Thymus (tissue), 11 donors: ENCODE measurements around the gene NEAT1. TPM values are rescaled to one million over a fixed set of nuclear protein-coding genes. Genes with fewer than 3 reads are reported as not detected.

Experiments
- DNase-seq, 9 donors: peaks; one replicate each; pipeline ENCODE4 v3.0.0-alpha.2; 2013; ENCODE audit warnings: low spot score in 9 of 9, low read depth in 6 of 9, missing footprints in 1 of 9
- H3K27ac ChIP-seq, 2 donors: one replicate each; pipeline ENCODE4 v1.5.1; 2013; ENCODE audit warnings: control low read depth in 1 of 2, low read depth in 1 of 2, low read length in 1 of 2, mild to moderate bottlenecking in 1 of 2, moderate library complexity in 1 of 2
- H3K27me3 ChIP-seq, 2 donors: one replicate each; pipeline ENCODE4 v1.5.1; 2013; ENCODE audit warnings: low read length in 1 of 2; ENCODE audit not compliant: control insufficient read depth in 2 of 2, insufficient read depth in 1 of 2
- H3K36me3 ChIP-seq, 2 donors: one replicate each; pipeline ENCODE4 v1.5.1; 2013; ENCODE audit warnings: low read length in 1 of 2, mild to moderate bottlenecking in 1 of 2, moderate library complexity in 1 of 2; ENCODE audit not compliant: control insufficient read depth in 2 of 2, insufficient read depth in 2 of 2
- H3K4me1 ChIP-seq, 2 donors: one replicate each; pipeline ENCODE4 v1.5.1; 2013; ENCODE audit warnings: low read length in 2 of 2; ENCODE audit not compliant: control insufficient read depth in 2 of 2, insufficient read depth in 2 of 2
- H3K4me3 ChIP-seq, 2 donors: one replicate each; pipeline ENCODE4 v1.5.1; 2013; ENCODE audit warnings: low read length in 2 of 2, control low read depth in 1 of 2, mild to moderate bottlenecking in 1 of 2
- H3K9me3 ChIP-seq, 2 donors: one replicate each; pipeline ENCODE4 v1.5.1; 2013; ENCODE audit warnings: low read length in 1 of 2, mild to moderate bottlenecking in 1 of 2; ENCODE audit not compliant: control insufficient read depth in 2 of 2, insufficient read depth in 1 of 2
- whole genome bisulfite sequencing: extraction: QIAGEN DNeasy Blood & Tissue Kit; methylation state at CpG from one replicate; pipeline ENCODE4 v1.1.7; 2013; 5-methylcytosine and 5-hydroxymethylcytosine counted together
- polyA plus RNA-seq: library from polyadenylated mRNA; stranded (reverse); fragments of 200-250 nt; gene quantifications from one replicate; pipeline ENCODE4 v1.2.3, GENCODE V29; 2013
- total RNA-seq: library from RNA; stranded (reverse); fragments of 120-200 nt; gene quantifications from one replicate; pipeline ENCODE4 v1.2.4, GENCODE V29; 2013
- donor health status: healthy.

The NEAT1 gene
- total and polyA plus RNA-seq, 2 donors: 9.2 to 3,325 TPM

- Histone ChIP-seq H3K9me3 (no peaks in the 10 kb centered on the region), H3K4me1 (peaks cover 0 to 33% of the 10 kb centered on the region in 2 donors), H3K27me3 (no peaks in the 10 kb centered on the region), H3K27ac (no peak overlapping the region), H3K36me3 (peaks cover 31 to 33% of the 10 kb centered on the region in 2 donors), H3K4me3 (no peak overlapping the region)
- 51% methylated on average over 8 of the region's 8 CpGs for WGBS
- DNase-seq: peak in 1 of 9 donors; percentile 39
Observed at GRCh38 chr11:65440831-65441499, 18.4 kb downstream of the NEAT1 start.

- H3K4me1 ChIP-seq: peaks cover 0 to 33% of the 10 kb centered on the region in 2 donors
- DNase-seq: no peak
- no peak overlapping the region for H3K4me3 ChIP-seq
- H3K27ac ChIP-seq: no peak overlapping the region
- 49% methylated on average over 9 of the region's 9 CpGs for WGBS
- H3K9me3 ChIP-seq: no peaks in the 10 kb centered on the region
- H3K27me3 ChIP-seq: no peaks in the 10 kb centered on the region
- H3K36me3 ChIP-seq: peaks cover 21 to 24% of the 10 kb centered on the region in 2 donors
Observed at GRCh38 chr11:65442842-65443331, 20.3 kb downstream of the NEAT1 start.

- H3K27ac ChIP-seq: peak overlapping the region in 1 of 2 donors; percentile 52
- WGBS: 93% methylated on average over 14 of the region's 14 CpGs
- peaks cover 19 to 23% of the 10 kb centered on the region in 2 donors for H3K36me3 ChIP-seq
- peaks cover 0 to 42% of the 10 kb centered on the region in 2 donors for H3K4me1 ChIP-seq
- no peak overlapping the region for H3K4me3 ChIP-seq
- no peak for DNase-seq
- H3K27me3 ChIP-seq: no peaks in the 10 kb centered on the region
- H3K9me3 ChIP-seq: no peaks in the 10 kb centered on the region
Observed at GRCh38 chr11:65444314-65445051, 21.9 kb downstream of the NEAT1 start.

- 98% methylated on average over 15 of the region's 15 CpGs for WGBS
- no peak overlapping the region for H3K4me3 ChIP-seq
- DNase-seq: no peak
- H3K9me3 ChIP-seq: peaks cover 0 to 2% of the 10 kb centered on the region in 2 donors
- H3K4me1 ChIP-seq: peaks cover 0 to 42% of the 10 kb centered on the region in 2 donors
- H3K27ac ChIP-seq: no peak overlapping the region
- H3K27me3 ChIP-seq: no peaks in the 10 kb centered on the region
- peaks cover 19 to 23% of the 10 kb centered on the region in 2 donors for H3K36me3 ChIP-seq
Observed at GRCh38 chr11:65445101-65445603, 22.6 kb downstream of the NEAT1 start.

- H3K36me3 ChIP-seq: peaks cover 19 to 23% of the 10 kb centered on the region in 2 donors
- H3K27me3 ChIP-seq: no peaks in the 10 kb centered on the region
- H3K4me3 ChIP-seq: no peak overlapping the region
- no peak overlapping the region for H3K27ac ChIP-seq
- H3K4me1 ChIP-seq: peaks cover 0 to 35% of the 10 kb centered on the region in 2 donors
- 94% methylated on average over 11 of the region's 11 CpGs for WGBS
- H3K9me3 ChIP-seq: peaks cover 0 to 7% of the 10 kb centered on the region in 2 donors
- DNase-seq: no peak
Observed at GRCh38 chr11:65445604-65446445, 23.2 kb downstream of the NEAT1 start.

GRCh38 chr11:65446446-65447277 is 24.1 kb downstream of the NEAT1 start:
- Histone ChIP-seq H3K36me3 (peaks cover 19 to 23% of the 10 kb centered on the region in 2 donors), H3K27ac (no peak overlapping the region), H3K9me3 (peaks cover 0 to 7% of the 10 kb centered on the region in 2 donors), H3K4me3 (no peak overlapping the region), H3K27me3 (no peaks in the 10 kb centered on the region), H3K4me1 (peaks cover 0 to 29% of the 10 kb centered on the region in 2 donors)
- DNase-seq: no peak
- WGBS: 96% methylated on average over 11 of the region's 11 CpGs

- H3K27me3 ChIP-seq: no peaks in the 10 kb centered on the region
- H3K27ac ChIP-seq: peak overlapping the region in 1 of 2 donors; percentile 18
- peaks cover 18 to 19% of the 10 kb centered on the region in 2 donors for H3K36me3 ChIP-seq
- DNase-seq: no peak
- H3K4me3 ChIP-seq: no peak overlapping the region
- WGBS: 100% methylated on average over 2 of the region's 2 CpGs
- H3K4me1 ChIP-seq: peaks cover 0 to 25% of the 10 kb centered on the region in 2 donors
- H3K9me3 ChIP-seq: peaks cover 0 to 7% of the 10 kb centered on the region in 2 donors
Observed at GRCh38 chr11:65448074-65448417, 25.4 kb downstream of the NEAT1 start.

GRCh38 chr11:65448418-65449105 is 26.0 kb downstream of the NEAT1 start:
- peaks cover 0 to 7% of the 10 kb centered on the region in 2 donors for H3K9me3 ChIP-seq
- peaks cover 17 to 18% of the 10 kb centered on the region in 2 donors for H3K36me3 ChIP-seq
- H3K4me1 ChIP-seq: peaks cover 0 to 20% of the 10 kb centered on the region in 2 donors
- H3K27me3 ChIP-seq: no peaks in the 10 kb centered on the region
- no peak for DNase-seq
- WGBS: 94% methylated on average over 3 of the region's 3 CpGs
- H3K4me3 ChIP-seq: no peak overlapping the region
- no peak overlapping the region for H3K27ac ChIP-seq
